ENCODE measurements around the gene SAE1.

- TF ChIP-seq ATF3 (IDR thresholded peaks at IDR 0.05; ENCODE audit: borderline replicate concordance, extremely low read depth, low read depth, low read length), result no peak
- no peak for TF ChIP-seq SRF (IDR thresholded peaks at IDR 0.05; ENCODE audit: low read depth in 2 of 2, low read length in 2 of 2)
- TF ChIP-seq NBN (IDR thresholded peaks at IDR 0.05), result no peak
- TF ChIP-seq POLR2A (IDR thresholded peaks at IDR 0.05; ENCODE audit: low read depth, low read length), result no peak
- no peak for TF ChIP-seq REST (IDR thresholded peaks at IDR 0.05; ENCODE audit: low read depth, low read length)
- TF ChIP-seq ELK1 (IDR thresholded peaks at IDR 0.05; ENCODE audit: low read depth, low read length), result no peak
- no peak for TF ChIP-seq SUZ12 (IDR thresholded peaks at IDR 0.05; ENCODE audit: unreplicated experiment)
- TF ChIP-seq CTCF (IDR thresholded peaks at IDR 0.05 in 2 of 3, conservative IDR thresholded peaks at IDR 0.05 in 1 of 3; ENCODE audit: control insufficient read depth in 2 of 3, extremely low read depth in 1 of 3, insufficient read depth in 1 of 3, low read depth in 3 of 3, low read length in 3 of 3), result no peak
These were observed 7.2 kb upstream of the SAE1 start for GRCh38 chr19:47123406-47123805.

All from GM12878 (cell line).